Smooth muscle cell of the brain vasculature (primary cell): Measurements from ENCODE around the gene CLDN22.

Source experiments
- DNase-seq: peaks from one replicate; pipeline ENCODE4 v3.0.0-alpha.2; 2012; ENCODE audit warnings: low read depth, low spot score

The CLDN22 gene

GRCh38 chr4:183284258-183284785, 35.8 kb downstream of the CLDN22 start:
- no peak for DNase-seq

GRCh38 chr4:183276106-183276505, 44.0 kb downstream of the CLDN22 start:
- DNase-seq: no peak

GRCh38 chr4:183272384-183272783, 47.7 kb downstream of the CLDN22 start:
- no peak for DNase-seq

GRCh38 chr4:183268556-183268955, 51.5 kb downstream of the CLDN22 start:
- no peak for DNase-seq
